HUDEP-2 (cell line): ENCODE results near the gene NEMF.
"Not testable (repeated sequence)": the region's sequence is repeated elsewhere in the genome, so short reads cannot be mapped to it uniquely, and the experiment has no call there.

Experiments used
- DNase-seq, 76 experiments: peaks; one replicate each; lab custom pipeline; 2025; ENCODE audit not compliant: unreplicated experiment in 76 of 76; lab: John Stamatoyannopoulos, UW

NEMF gene

DNA sequence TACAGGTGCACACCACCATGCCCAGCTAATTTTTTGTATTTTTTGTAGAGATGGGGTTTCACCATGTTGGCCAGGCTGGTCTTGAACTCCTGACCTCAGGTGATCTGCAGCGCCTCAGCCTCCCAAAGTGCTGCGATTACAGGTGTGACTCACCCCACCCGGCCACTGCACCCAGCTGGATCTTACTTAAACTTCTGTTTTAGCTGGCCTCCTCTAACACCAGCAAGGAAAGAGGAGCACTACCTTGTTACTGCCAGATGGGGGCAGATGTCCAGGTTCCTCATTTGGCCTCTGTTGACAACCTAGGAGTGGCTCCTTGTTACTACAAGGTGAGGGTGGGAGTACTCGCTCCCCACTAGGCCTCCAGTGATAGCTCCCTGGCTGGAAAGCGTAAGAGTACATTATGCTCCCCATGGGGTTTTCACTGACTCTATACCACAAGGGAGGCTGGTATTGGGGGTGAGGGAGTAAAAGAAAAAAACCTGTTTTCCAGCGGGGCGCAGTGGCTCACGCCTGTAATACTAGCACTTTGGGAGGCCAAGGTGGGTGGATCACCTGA, 27.1 kb upstream of the NEMF start:
- DNase-seq, result peak in 73 of 76 experiments; percentile 17 to 85 (median 56)

DNA sequence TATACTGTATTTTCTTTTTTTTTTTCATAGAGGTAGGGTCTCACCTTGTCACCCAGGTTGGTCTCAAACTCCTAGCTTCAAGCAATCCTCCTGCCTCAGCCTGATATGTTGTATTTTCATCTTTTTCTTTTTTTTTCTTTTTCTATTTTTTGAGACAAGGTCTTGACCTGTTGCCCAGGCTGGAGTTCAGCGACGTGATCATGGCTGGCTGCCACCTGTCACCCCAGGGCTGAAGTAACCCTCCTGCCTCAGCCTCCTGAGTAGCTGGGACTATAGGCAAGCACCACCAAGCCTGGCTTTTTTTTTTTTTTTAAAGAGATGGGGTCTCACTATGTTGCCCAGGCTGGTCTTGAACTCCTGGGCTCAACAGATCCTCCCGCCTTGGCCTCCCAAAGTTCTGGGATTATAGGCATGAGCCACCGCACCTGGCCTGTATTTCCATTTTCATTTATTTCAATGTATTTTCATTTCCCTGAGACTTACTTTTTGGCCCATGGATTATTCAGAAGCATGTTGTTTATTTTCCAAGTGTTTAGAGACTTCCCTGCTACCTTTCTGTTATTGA, 24.1 kb upstream of the NEMF start:
- peak in 1 of 76 experiments; percentile 9 for DNase-seq

DNA sequence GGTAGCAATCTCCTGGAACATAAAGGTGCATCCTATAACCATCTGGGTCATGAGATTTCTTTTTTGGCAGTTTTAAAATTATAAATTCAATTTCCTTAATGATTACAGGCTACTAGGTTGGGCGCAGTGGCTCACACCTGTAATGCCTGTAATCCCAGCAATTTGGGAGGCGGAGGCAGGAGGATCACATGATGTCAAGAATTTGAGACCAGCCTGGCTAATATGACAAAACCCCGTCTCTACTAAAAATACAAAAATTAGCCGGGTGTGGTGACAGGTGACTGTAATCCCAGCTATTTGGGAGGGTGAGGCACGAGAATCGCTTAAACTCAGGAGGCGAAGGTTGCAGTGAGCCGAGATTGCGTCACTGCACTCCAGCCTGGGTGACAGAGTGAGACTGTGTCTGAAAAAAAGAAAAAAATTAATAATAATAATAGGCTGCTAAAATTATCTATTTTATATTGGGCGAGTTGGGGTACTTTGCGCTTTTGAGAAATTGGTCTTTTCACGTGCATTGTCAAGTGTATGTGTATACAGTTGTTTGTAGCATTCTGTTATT, 23.1 kb upstream of the NEMF start:
- DNase-seq, result no peak

DNA sequence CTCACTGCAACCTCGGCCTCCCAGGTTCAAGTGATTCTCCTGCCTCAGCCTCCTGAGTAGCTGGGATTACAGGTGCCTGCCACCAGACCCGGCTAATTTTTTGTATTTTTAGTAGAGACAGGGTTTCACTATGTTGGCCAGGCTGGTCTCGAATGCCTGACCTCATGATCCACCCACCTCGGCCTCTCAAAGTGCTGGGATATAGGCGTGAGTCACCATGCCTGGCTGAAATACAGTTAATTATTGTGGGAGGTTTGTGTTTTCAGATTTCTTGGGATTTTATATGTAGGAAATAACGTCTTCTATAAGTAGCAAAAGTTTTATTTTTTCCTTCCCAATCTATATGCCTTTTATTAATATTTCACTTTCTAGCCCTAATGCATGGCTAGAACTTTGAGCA, 21.0 kb upstream of the NEMF start:
- not testable (repeated sequence) for DNase-seq

DNA sequence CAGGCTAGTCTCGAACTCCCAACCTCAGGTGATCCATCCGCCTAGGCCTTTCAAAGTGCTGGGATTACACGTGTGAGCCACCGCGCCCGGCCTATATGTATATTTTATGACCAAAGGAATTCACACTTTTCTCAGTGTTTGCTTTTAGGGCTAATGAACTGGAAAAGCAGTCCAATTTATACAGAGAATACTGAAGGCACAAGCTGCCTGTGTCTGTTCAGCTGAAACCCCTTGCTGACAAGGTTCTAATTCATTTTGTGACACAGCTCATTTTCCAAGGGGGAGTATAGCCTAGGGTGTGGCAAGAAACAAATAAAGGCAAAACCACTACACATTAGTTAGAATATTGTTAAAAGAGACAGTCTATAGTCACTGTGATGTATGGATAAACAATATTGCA, 18.3 kb upstream of the NEMF start:
- DNase-seq, result no peak

DNA sequence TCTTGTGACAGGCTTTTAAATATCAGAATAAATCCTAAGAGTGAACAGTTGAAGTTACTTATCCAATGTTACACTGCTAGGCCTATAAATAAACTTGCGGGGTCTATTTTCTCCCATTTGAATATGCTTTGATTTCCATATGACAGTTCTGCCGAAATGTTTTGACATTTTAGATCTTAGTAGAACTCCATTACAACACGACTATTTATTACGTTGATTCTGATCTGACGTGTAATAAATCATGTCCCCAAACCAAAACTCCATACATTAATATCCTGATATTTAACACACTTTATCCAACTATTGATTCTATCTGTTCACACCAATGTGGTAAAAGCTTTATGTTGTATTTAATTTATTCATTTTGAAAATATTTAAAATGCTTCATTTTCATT, 16.1 kb upstream of the NEMF start:
- DNase-seq, result peak in 2 of 76 experiments; percentile 20 to 34

DNA sequence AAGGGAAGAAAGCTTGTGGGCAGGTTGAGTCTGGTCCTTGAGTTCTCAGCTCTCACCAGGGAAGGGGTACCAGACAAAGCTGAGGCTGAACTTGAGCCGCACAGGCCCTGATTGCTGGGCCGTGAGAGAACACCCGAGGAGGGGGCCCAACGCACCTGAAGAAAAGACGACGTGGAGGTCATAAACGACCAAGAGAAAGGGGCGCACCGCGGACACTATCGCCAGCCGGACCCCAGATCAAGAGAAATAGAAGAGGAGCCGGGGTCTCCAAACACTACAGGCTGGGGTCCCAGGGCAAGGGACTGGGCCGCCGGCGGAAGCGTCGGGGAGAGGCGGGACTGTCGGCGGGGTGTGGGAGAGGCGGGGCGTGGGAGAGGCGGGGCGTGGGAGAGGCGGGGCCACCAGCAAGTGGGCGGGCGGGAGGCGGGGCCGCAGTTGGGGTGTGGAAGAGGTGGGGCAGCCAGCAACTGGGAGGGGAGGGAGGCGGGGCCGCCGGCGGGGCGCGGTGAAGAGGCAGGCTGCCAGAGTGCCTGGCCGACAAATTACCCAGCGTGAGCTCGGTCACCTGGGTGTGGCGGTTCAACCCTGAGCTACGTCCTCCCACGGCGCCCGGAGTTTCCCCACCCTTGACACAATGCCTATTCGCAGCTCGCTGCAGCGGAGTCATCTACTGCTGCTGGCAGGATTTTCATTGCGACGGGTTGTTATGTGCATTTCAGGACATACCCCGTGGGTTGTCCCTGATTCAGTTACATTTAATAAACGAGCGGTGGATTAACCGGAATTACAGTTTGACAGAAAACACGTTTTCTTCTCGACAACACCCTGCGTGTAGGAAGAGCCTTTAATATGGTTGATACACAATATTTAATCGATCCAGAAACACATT, 15.5 kb upstream of the NEMF start:
- peak in 75 of 76 experiments; percentile 62 to 99 (median 95) for DNase-seq

DNA sequence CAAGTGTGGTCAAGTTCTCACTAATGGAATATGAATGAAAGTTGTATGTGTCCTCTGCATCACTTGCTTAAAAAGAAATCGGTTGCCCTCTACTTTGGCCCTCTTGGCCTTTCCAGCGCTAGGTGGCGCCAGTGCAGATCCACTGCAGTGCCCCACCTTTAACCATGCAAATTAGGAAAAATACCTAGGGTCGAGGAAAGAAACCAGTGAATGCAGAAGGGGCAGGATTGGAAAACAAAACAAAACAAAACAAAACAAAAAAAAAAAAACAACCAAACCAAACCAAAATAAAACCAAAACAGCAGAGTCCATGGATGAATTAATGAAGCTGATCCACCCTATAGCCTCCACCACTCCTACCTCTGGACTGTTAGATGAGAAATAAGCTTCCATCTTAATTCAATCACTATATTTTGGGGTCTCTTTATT, 12.9 kb upstream of the NEMF start:
- peak in 68 of 76 experiments; percentile 1 to 79 (median 50) for DNase-seq

DNA sequence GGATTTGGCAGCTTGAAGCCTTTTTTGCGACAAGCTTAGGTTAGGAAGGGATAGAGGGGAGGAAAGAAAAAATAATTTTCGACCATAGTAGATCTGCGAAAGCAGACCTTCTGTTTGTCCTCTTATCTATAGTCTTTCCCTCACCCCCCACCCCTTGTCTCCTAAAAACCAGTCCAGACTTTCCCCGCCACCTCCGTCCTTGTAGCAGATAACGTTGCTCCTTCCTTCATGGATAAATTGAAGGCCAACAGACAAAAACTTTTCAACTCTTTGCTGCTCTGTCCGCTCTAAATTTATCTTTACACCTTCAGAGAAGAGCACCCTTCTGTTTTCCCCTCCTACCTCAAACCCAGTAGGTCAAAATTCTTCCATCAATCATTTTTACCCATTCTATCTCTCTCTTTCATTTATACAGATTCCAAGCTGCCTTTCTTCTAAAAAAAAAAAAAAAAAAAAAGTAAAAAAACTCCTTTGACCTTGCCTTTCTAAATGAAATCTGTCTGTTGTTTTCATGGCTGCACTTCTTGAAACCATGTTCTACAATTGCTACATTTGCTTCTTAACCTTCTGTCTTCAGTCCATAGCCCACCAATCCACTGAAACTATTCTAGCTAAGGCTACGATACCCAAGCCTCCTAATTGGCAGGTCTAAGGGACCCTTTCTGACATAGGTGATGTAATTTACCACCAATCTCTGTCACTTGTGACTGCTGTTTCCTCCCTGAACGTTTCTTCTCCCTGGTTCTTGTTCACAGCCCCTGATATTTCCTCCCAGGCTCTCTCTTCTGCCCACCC, 11.1 kb upstream of the NEMF start:
- DNase-seq, result peak in 22 of 76 experiments; percentile 4 to 53 (median 22)

DNA sequence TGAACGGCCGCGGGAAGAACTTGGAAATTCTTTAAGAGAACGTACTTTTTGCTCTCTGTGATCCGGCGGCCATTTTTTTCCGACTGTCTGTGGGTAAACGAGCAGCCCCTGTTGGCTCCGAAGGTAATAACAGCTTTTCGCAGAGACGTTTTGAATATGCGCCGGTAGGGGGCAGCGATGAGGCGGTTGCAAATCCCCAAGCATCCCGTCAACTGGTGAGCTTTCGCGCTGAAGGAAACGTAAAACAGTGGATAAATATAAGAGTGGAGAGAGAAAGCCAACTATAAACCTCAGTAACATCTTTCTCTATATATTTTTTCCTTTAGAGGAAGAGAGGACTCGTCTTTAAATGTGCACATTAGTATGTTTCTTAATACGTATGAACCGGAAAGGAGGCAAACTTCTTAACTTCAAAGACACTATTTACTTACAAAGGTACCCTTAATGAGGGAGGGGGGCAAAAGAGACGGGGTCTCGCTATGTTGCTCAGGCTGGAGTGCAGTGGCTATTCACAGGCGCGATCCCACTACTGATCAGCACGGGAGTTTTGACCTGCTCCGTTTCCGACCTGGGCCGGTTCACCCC, 9.6 kb upstream of the NEMF start:
- DNase-seq, result peak in 74 of 76 experiments; percentile 11 to 92 (median 69)

DNA sequence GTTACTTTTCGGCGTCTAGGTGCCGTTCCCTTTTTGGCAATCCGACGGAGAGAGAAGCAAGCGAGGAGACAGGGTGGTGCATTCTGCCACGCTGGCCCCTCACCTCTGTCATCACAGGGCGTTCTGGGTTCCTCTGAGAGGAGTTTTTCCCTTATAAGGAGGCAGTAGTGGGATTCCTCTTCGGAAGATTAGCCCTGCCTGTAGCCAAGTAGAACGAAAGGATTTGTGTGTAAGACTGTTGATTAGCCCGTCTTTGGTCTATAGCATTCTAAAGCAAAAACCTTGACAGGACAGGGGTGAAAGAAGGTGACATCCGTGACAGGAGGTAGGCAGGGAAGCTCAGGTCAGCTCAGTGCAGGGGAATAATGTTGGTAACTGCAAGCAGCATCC, 9.1 kb upstream of the NEMF start:
- DNase-seq, result peak in 66 of 76 experiments; percentile 8 to 86 (median 43)

DNA sequence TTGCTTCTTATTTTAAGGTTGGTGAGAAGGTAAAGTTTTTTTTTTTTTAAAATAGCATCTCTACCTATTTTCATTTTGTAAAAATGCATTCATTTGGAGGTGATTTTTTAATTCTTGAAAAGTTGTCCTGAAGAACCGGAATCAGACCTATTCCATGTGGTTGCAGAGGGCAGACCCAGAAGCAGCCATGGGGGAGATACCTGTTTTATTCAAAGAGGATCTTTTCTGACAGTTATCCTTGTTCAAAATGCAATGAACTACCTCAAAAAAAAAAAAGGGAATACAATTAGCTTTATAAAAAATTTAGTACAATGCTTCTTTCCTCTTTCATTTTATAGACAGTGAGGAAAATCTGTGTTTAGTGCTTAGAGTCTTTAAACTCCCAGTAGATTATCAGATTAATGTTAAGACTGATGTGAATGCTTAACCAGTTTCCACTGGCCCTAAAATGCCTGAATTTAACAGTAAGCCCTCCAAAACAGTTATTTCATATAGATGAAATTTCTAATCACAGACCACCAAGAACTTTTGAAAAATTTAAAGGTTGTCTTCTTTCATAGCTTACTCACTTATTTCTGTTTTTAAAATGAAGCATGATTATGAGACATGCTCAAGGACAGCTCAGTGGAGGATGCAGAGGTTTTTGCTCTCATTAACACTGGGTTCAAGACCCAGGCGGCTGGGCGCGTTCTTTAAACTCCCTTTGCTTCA, 8.6 kb upstream of the NEMF start:
- DNase-seq, result no peak

DNA sequence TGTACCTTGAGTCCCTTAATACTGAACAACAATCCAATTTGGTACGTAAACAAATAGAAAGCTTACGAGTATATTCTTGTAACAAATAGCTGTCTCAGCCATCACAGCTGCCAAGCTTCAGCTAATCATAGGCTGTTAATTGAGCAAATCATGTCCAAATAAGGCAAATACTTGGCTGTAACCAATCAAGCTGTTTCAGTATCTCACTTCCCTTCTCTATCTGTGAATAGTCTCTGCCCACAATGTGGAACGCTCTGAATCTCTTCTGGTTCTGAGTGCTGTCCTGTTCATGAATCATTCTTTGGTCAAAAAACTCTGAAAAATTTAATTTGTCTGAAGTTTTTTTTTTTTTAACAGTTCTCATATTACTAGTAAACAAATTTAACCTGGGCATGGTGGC, 5.8 kb upstream of the NEMF start:
- peak in 1 of 76 experiments; percentile 2 for DNase-seq

DNA sequence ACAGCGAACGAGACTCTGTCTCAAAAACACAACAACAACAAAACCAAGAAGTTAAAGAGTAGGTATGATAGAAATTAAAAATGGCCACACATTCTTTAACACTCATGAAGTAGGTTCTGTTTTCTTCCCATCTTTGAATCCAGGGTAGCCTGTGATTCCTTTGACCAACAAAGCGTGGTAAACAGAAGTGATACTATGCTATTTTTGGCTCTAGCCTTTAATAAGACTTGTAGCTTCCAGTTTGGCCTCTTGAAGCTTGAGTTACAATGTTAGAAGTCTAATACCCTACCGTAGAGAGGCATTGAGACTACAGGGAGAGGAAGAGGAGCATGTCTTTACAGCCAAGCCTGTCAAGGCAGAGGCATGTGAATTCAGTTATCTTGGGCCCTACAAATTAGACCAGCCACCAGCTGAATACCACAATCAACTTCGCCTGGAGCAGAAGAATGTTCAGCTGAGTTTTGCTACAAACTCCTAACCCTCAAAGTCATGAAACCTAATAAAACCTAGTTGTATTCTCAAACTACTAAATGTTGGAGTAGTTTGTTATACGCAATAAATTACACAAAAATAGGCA, 4.9 kb upstream of the NEMF start:
- DNase-seq, result no peak

DNA sequence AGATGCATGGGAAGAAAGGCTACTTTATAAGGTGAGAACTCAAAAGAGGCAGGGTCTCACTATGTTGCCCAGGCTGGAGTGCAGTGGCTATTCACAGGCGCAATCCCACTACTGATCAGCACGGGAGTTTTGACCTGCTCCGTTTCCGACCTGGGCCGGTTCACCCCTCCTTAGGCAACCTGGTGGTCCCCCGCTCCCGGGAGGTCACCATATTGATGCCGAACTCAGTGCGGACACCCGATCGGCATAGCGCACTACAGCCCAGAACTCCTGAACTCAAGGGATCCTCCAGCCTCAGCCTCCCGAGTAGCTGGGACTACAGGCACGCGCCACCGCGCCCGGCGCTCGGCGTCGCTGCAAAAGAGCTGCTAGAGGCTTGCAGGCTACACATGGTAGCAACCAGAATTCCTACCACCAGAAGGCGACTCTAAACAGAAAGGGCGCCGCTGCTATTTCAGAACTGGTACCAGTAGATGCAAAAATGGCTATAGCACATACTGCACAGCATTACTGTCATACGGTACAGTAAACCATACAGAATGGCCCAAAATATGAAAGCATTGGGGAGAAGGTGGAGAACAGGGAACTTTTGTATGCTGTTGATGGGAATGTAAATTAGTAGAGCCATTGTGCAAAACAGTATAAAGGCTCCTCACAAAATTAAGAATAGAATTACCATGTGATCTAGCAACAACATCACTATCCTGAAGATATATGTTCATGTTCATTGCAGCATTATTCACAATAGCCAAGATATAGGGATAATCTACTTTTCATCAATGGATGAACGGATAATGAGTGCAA, 1.2 kb upstream of the NEMF start:
- peak in 70 of 76 experiments; percentile 9 to 77 (median 47) for DNase-seq

DNA sequence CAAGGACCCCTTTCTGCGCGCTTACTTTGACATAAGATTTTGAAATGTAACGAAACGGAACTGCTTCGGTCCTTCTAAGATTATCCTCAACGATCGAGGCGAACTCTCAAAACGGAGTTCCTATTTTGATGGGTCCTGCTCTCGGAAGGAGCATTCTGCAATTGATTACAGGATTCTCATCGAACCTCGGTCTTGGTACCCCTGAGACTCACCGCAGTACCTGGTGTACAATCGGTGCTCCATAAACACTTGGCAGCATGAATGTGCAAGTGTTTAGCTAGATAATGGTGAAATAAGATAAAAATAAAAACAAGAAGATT, 530 bp upstream of the NEMF start:
- no peak for DNase-seq

DNA sequence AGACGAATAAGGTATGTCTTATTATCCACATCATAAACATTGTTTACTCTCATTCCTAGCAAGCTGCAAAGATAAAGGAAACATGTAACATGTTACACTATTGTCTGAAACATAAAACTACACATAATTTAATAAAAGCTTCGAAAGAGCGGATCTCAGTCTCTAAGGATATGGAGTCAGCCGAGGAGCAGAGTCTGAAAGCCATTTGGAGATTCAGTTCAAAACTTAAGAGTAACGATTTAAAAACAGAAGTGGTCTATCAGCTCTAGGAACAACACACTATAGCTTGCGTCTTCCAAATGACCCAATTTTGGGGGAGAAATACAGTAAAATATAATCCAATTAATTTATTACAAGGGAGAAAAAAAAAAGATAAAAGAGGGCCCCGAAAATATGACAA, 775 bp downstream of the NEMF start:
- DNase-seq, result peak in 1 of 76 experiments; percentile 4

DNA sequence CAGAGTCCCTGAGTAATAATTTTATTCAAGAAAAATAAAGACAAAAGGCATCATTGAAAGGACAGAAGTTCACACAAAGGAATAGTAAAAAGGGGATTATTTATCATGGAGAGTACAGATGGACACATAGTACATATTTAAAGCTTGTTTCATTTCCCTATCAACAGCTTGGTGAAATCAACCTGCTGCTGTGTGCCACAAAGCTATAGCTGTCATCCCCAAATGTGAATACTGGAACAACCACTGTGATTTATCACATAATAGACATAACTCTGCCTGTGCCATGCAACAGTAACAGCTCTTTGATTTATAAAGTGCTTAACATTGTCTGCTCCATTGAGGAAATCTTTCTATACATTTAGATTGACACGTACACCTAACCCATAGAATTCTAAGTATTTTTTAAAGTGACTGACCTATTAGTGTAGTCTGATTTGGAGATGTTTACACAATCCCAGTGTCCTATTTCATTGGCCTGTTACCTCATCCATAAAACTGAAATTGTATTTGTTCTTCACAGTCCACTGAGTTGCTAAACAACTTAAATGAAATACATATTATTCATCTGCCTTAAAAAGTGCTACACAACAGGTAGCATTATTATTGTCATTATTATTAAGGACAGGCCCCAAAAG, 3.3 kb downstream of the NEMF start:
- DNase-seq, result no peak
